ENCODE results near the gene CHST11. TPM values are rescaled to one million over a fixed set of nuclear protein-coding genes. Genes with fewer than 3 reads are reported as not detected.

CHST11 gene
- total and polyA plus RNA-seq, 9 of the 15 experiments (the other 6 are each of a cell fraction or from before 2014, with no cell fraction given) = 2.3 to 38.7 (median 15.0) TPM

DNA sequence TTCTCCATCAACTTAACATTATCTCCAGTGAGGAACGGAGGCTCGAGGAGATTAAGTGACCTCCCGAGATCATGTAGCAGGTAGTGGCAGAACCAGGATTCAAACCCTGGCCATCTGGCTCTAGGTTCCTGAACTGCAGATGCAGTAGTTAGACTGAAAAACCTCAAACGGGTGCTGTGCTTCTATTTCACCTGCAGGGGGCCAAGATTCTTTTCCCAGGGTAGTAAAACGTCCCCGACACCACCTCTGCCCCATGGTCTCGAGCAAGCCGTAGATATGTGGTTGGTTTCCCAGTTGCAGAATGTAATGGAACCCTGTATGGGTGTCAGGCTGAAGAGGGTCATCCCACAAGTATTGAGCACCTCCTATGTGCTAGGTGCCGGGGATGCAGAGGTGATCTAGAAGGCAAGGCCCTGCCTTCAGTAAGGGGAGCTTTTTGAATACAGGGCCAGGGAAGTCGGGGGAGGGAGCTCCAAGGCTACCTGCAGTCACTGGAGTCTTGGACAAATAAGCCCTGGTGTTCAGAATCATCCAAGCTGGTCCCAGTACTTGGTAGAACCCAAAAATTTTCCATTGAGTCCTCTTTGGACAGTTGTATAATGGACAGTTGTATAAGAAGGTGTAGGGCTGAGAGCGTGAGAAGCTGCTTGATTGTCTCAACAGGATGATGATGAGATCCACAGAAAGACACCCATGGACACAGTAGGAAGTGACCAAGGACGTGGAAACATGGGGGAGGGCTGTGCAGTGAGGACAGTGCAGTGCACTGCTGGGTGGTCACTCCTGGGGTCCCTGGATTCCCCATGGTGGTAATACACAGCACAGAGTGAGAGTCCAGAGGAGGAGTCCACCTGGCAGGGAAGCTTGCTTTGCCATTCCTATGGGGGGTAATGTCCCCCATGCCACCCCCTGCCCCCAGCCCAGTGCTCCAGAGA lies 197.2 kb downstream of the CHST11 start:
- H3K27ac ChIP-seq (ENCODE audit: extremely low read depth, low read depth, low read length) = no peak overlapping the region
- intact Hi-C loops (cut with micrococcal nuclease) (no loop called here), in situ Hi-C loops (cut with MboI) (no loop called here)
- H3K79me2 ChIP-seq (ENCODE audit: control insufficient read depth, insufficient read depth, low read length) = peaks cover 13% of the 10 kb centered on the region; the same call in 2 of the 3 replicates
- peak overlapping the region in 1 of 2 experiments; percentile 18; a peak in 1 of 4 replicates for H3K9ac ChIP-seq (ENCODE audit: insufficient read depth in 1 of 2, low read depth in 2 of 2, low read length in 2 of 2)
- CTCF ChIA-PET (ENCODE audit: low intra/inter-chr PET ratio) = interaction anchor here (0.6 kb wide), 1 partner anchor 725 kb away, joined by 3 read pairs; no protein-coding TSS in a partner anchor
- H3K4me2 ChIP-seq (ENCODE audit: insufficient read depth, low read length) = no peak overlapping the region
- DNase-seq (ENCODE audit: extremely low read depth in 1 of 4, low spot score in 3 of 4) (peak; percentile 50 to 64 (median 59)), FAIRE-seq (peak; percentile 85), ATAC-seq (peak; percentile 92)
- BruUV-seq (replicated peaks) = no TSS peak
- no peaks in the 10 kb centered on the region for H3K9me1 ChIP-seq (ENCODE audit: control insufficient read depth, insufficient read depth, low read length)
- TF ChIP-seq RAD21 (CRISPR knock-in tag; conservative IDR thresholded peaks at IDR 0.05 in 1 of 2, IDR thresholded peaks at IDR 0.05 in 1 of 2) = peak in 1 of 2 experiments; percentile 38; a peak in 3 of 4 replicates
- TF ChIP-seq, protein P1, sequence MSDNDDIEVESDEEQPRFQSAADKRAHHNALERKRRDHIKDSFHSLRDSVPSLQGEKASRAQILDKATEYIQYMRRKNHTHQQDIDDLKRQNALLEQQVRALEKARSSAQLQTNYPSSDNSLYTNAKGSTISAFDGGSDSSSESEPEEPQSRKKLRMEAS (CRISPR knock-in tag; IDR thresholded peaks at IDR 0.05) = 0 out of 2 replicates have a peak, but pooled peaks have one; percentile 21
- peak; percentile 40; the same call in 1 of the 2 replicates for TF ChIP-seq SMC3 (conservative IDR thresholded peaks at IDR 0.05; ENCODE audit: insufficient read depth, low read depth, low read length)
- TF ChIP-seq, protein P2, sequence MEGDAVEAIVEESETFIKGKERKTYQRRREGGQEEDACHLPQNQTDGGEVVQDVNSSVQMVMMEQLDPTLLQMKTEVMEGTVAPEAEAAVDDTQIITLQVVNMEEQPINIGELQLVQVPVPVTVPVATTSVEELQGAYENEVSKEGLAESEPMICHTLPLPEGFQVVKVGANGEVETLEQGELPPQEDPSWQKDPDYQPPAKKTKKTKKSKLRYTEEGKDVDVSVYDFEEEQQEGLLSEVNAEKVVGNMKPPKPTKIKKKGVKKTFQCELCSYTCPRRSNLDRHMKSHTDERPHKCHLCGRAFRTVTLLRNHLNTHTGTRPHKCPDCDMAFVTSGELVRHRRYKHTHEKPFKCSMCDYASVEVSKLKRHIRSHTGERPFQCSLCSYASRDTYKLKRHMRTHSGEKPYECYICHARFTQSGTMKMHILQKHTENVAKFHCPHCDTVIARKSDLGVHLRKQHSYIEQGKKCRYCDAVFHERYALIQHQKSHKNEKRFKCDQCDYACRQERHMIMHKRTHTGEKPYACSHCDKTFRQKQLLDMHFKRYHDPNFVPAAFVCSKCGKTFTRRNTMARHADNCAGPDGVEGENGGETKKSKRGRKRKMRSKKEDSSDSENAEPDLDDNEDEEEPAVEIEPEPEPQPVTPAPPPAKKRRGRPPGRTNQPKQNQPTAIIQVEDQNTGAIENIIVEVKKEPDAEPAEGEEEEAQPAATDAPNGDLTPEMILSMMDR (IDR thresholded peaks at IDR 0.05 in 2 of 3, conservative IDR thresholded peaks at IDR 0.05 in 1 of 3; ENCODE audit: insufficient read depth in 2 of 3, low read depth in 1 of 3, low read length in 3 of 3) = peak; percentile 61 to 77 (median 76)
- no peak for TF ChIP-seq ZNF140 (CRISPR knock-in tag; IDR thresholded peaks at IDR 0.05)
- H3K4me1 ChIP-seq (replicated peaks in 1 of 2; ENCODE audit: control insufficient read depth in 2 of 2, insufficient read depth in 2 of 2, low read length in 2 of 2) = no peaks in the 10 kb centered on the region; a peak in 2 of 5 replicates
- POLR2A ChIA-PET = interaction anchor here (0.7 to 1.4 kb wide), 4 partner anchors 9 to 23 kb away, joined by 3 to 4 read pairs (median 4); no protein-coding TSS in a partner anchor
- 44% methylated on average over 12 of the region's 12 CpGs for WGBS (ENCODE audit: insufficient coverage, low coverage, missing lambda C conversion rate)
- no peak overlapping the region for H3K4me3 ChIP-seq
- H2AFZ ChIP-seq (ENCODE audit: low read depth, low read length) = no peak overlapping the region
- H3K27me3 ChIP-seq (ENCODE audit: control insufficient read depth in 2 of 2, insufficient read depth in 2 of 2, low read length in 2 of 2) = no peaks in the 10 kb centered on the region
- H3K9me3 ChIP-seq (replicated peaks; ENCODE audit: control insufficient read depth, insufficient read depth, low read depth, low read length) = no peaks in the 10 kb centered on the region
- peaks cover 5% of the 10 kb centered on the region; the same call in 1 of the 3 replicates for H3K36me3 ChIP-seq (ENCODE audit: control insufficient read depth, insufficient read depth, low read length)
- H4K20me1 ChIP-seq (replicated peaks; ENCODE audit: control insufficient read depth, insufficient read depth, low read length) = peaks cover 22% of the 10 kb centered on the region
